ENCODE data around the gene LRRC27. TPM values are rescaled to one million over a fixed set of nuclear protein-coding genes. Genes with fewer than 3 reads are reported as not detected.

Gene LRRC27
- total RNA-seq, 1 donor: 12.0 TPM

- TF ChIP-seq, protein P1, sequence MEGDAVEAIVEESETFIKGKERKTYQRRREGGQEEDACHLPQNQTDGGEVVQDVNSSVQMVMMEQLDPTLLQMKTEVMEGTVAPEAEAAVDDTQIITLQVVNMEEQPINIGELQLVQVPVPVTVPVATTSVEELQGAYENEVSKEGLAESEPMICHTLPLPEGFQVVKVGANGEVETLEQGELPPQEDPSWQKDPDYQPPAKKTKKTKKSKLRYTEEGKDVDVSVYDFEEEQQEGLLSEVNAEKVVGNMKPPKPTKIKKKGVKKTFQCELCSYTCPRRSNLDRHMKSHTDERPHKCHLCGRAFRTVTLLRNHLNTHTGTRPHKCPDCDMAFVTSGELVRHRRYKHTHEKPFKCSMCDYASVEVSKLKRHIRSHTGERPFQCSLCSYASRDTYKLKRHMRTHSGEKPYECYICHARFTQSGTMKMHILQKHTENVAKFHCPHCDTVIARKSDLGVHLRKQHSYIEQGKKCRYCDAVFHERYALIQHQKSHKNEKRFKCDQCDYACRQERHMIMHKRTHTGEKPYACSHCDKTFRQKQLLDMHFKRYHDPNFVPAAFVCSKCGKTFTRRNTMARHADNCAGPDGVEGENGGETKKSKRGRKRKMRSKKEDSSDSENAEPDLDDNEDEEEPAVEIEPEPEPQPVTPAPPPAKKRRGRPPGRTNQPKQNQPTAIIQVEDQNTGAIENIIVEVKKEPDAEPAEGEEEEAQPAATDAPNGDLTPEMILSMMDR (IDR thresholded peaks at IDR 0.05; ENCODE audit: insufficient read depth, low read length): no peak
- DNase-seq (ENCODE audit: low read depth): no peak
- H3K4me3 ChIP-seq (ENCODE audit: low read depth, low read length): no peak overlapping the region
Observed at GRCh38 chr10:132341017-132341416, 9.0 kb downstream of the LRRC27 start.

GRCh38 chr10:132341781-132342180 lies 9.8 kb downstream of the LRRC27 start:
- TF ChIP-seq, protein P1 (IDR thresholded peaks at IDR 0.05; ENCODE audit: insufficient read depth, low read length): no peak
- DNase-seq (ENCODE audit: low read depth): no peak
- H3K4me3 ChIP-seq (ENCODE audit: low read depth, low read length): no peak overlapping the region

GRCh38 chr10:132342553-132342952 lies 10.6 kb downstream of the LRRC27 start:
- no peak for DNase-seq (ENCODE audit: low read depth)
- H3K4me3 ChIP-seq (ENCODE audit: low read depth, low read length): no peak overlapping the region
- TF ChIP-seq, protein P1 (IDR thresholded peaks at IDR 0.05; ENCODE audit: insufficient read depth, low read length): no peak

DNA sequence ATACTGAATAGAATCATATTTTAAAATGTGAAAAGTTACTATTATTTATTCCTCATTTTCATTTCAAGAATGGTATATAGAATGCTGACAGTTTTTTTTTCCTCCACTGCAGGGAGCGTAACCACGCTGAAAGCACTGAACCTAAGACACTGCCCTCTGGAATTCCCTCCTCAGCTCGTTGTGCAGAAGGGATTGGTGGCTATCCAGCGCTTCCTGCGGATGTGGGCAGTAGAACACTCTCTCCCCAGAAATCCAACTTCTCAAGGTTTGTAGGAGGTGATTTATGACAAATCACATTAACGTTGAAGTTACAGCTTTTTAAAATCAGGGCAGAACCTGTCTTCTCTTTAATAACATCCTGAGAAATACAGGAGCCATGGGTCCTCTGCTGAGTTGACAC lies 12.4 kb downstream of the LRRC27 start:
- H3K4me3 ChIP-seq (ENCODE audit: low read depth, low read length): no peak overlapping the region
- TF ChIP-seq, protein P1 (IDR thresholded peaks at IDR 0.05; ENCODE audit: insufficient read depth, low read length): no peak
- DNase-seq (ENCODE audit: low read depth): no peak

- H3K4me3 ChIP-seq (ENCODE audit: low read depth, low read length): no peak overlapping the region
- no peak for DNase-seq (ENCODE audit: low read depth)
- TF ChIP-seq, protein P1 (IDR thresholded peaks at IDR 0.05; ENCODE audit: insufficient read depth, low read length): no peak
Observed at GRCh38 chr10:132345345-132345744, 13.4 kb downstream of the LRRC27 start.

DNA sequence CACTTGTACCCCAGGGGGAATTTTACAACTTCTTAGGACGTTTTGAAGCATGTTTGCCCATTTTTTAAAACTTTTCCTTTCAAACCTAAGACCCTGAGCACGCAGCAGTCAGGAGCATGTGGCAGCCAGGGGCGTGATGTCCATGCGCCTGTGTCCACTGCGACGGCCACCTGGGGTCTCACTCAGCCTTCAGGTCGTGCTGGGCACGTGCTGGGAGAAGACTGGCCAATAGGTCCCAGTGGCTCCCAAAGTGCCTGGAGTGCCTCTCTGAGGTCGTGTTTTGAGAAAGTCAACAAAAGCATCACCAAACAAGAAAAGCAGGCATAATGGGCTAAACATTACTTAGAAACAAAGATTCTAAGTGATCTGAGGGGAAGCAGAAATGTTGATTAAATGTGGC lies 14.8 kb downstream of the LRRC27 start:
- TF ChIP-seq, protein P1 (IDR thresholded peaks at IDR 0.05; ENCODE audit: insufficient read depth, low read length): no peak
- H3K4me3 ChIP-seq (ENCODE audit: low read depth, low read length): no peak overlapping the region
- DNase-seq (ENCODE audit: low read depth): no peak

DNA sequence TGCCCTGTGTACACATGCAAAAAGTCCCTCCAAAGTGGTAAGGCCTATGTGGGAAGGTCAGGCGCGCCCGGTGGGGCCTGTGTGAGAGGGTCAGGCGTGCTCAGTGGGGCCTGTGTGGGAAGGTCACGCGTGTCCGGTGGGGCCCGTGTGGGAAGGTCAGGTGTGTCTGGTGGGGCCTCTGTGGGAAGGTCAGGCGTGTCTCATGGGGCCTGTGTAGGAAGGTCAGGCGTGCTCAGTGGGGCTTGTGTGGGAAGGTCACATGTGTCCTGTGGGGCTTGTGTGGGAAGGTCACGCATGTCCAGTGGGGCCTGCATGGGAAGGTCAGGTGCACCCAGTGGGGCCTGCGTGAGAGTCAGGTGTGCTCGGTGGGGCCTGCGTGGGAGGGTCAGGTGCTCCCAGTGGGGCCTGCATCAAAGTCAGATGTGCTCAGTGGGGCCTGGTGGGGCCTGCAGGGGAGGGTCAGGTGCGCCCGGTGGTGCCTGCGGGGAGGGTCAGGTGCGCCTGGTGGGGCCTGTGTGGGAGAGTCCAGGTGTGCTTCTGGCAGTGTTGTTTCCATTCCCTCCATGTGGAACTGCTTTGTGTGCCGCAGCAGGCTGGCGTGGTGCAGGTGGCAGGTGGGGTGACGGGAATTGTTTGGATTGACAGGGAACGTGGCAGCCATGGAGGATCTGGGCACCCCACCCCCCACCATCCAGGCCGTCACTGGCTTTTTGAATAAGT lies 15.4 kb downstream of the LRRC27 start:
- TF ChIP-seq, protein P1 (IDR thresholded peaks at IDR 0.05; ENCODE audit: insufficient read depth, low read length): no peak
- H3K4me3 ChIP-seq (ENCODE audit: low read depth, low read length): no peak overlapping the region
- no peak for DNase-seq (ENCODE audit: low read depth)
